ENCODE data around the gene CELSR1. TPM values are rescaled to one million over a fixed set of nuclear protein-coding genes. Genes with fewer than 3 reads are reported as not detected.

CELSR1 gene
- total RNA-seq, 1 donor from 2014 or later: 27.9 TPM

DNA sequence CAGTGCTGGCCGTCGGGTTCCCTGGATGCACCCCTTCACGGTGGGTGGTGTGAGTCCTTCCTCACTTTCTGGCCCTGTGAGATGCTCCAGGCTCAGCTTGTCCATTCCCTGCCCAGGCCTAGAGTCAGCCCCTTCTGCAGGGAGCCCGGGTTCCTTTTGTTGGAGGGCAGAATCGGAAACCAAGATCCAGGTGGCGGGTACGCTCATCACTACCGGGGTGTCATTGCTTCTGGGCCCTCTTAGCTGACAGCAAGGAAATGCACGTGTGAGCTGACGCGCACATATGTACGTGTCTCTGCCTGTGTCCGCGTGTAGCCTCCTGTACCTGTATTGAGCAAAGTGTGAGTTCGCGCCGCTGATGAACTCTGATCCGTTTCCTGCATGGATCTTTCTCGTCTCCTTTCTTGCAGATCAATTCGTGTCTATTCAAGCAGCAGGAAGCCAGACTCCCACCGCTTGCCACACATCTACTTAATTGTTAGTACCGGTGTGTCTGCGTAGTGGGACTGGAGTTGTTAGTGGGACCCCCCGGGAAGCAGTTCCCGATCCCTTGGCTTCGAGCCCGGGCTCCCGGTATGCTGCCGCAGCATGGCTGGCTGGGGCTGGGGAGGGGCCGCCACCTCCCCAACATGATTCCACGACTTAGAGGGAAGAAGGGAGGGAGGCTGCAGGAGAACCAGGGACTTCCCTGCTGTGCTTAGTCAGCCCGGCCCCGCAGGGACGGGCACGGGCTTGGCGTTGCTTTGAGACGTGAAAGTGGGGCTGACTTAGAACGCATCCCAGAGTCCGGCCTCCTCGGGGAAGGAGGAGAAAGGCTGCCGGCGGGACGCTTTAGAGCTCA, 46.9 kb upstream of the CELSR1 start:
- H3K36me3 Mint-ChIP-seq (ENCODE audit: low read depth): no peaks in the 10 kb centered on the region
- H3K27me3 Mint-ChIP-seq (ENCODE audit: low read depth): no peaks in the 10 kb centered on the region
- DNase-seq (ENCODE audit: low spot score): peak; percentile 79
- no peaks in the 10 kb centered on the region for H3K9me3 Mint-ChIP-seq (ENCODE audit: low read depth)
- peak overlapping the region; percentile 47 for H3K27ac Mint-ChIP-seq (ENCODE audit: unreplicated experiment)
- peaks cover 33% of the 10 kb centered on the region for H3K4me1 Mint-ChIP-seq (ENCODE audit: low read depth)
- H3K4me3 Mint-ChIP-seq (ENCODE audit: unreplicated experiment): peak overlapping the region; percentile 38
- TF ChIP-seq, protein P1, sequence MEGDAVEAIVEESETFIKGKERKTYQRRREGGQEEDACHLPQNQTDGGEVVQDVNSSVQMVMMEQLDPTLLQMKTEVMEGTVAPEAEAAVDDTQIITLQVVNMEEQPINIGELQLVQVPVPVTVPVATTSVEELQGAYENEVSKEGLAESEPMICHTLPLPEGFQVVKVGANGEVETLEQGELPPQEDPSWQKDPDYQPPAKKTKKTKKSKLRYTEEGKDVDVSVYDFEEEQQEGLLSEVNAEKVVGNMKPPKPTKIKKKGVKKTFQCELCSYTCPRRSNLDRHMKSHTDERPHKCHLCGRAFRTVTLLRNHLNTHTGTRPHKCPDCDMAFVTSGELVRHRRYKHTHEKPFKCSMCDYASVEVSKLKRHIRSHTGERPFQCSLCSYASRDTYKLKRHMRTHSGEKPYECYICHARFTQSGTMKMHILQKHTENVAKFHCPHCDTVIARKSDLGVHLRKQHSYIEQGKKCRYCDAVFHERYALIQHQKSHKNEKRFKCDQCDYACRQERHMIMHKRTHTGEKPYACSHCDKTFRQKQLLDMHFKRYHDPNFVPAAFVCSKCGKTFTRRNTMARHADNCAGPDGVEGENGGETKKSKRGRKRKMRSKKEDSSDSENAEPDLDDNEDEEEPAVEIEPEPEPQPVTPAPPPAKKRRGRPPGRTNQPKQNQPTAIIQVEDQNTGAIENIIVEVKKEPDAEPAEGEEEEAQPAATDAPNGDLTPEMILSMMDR (IDR thresholded peaks at IDR 0.05): no peak

DNA sequence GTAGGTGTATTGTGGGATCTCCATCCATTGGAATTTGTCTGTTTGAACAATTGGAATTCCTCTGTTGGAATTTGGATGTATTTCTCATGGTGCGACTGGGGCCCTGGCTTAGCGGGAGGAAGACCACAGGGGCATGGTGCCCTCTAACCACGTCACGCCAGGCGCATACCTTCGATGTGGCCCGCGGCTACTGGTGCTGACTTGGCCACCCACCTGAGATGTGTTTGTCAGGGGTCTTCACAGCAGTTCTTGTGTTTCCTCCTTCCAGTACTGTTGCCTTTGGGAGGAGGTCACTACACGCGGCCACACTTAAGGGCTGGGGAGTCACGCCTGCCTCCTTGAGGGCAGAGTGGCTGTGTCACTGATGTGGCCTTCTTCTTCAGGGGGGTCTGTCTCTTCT, 46.2 kb upstream of the CELSR1 start:
- Mint-ChIP-seq H3K27ac (ENCODE audit: unreplicated experiment) (no peak overlapping the region), H3K27me3 (ENCODE audit: low read depth) (no peaks in the 10 kb centered on the region), H3K4me3 (ENCODE audit: unreplicated experiment) (no peak overlapping the region), H3K36me3 (ENCODE audit: low read depth) (no peaks in the 10 kb centered on the region), H3K9me3 (ENCODE audit: low read depth) (no peaks in the 10 kb centered on the region), H3K4me1 (ENCODE audit: low read depth) (peaks cover 40% of the 10 kb centered on the region)
- DNase-seq (ENCODE audit: low spot score): peak; percentile 59
- TF ChIP-seq, protein P1 (IDR thresholded peaks at IDR 0.05): no peak

DNA sequence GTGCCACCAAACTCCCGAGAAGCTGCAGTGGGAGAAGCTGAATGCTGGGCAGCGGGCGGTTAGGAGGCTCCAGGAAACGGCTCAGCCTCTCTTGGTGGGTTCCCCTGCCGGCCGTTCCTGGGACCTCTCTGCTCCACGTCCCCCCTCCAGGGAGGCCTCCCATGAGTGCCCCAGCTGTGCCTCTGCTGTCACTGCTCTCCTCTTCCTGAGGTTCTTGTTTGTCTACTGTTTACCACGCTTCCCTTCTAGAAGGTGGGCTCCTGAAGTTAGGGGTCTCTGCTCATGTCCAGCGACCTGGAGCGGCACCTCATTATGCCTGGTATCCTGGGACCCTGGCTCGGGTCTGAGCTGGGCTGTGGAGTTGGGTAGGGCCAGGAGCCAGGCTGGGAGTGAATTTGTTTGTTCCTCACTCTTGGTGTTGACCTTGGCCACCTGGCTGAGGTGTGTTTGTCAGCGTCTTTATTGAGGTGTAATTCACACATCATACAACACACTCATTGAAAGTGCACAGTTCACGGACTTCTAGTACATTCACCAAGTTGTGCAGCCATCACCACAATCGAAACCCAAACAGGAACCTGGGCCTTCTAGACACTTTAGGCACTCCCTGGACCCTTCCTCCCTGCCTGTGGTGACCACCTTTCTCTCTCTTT, 45.0 kb upstream of the CELSR1 start:
- TF ChIP-seq, protein P1 (IDR thresholded peaks at IDR 0.05): no peak
- Mint-ChIP-seq H3K27ac (ENCODE audit: unreplicated experiment) (no peak overlapping the region), H3K9me3 (ENCODE audit: low read depth) (no peaks in the 10 kb centered on the region), H3K27me3 (ENCODE audit: low read depth) (no peaks in the 10 kb centered on the region), H3K4me3 (ENCODE audit: unreplicated experiment) (no peak overlapping the region), H3K4me1 (ENCODE audit: low read depth) (peaks cover 51% of the 10 kb centered on the region), H3K36me3 (ENCODE audit: low read depth) (no peaks in the 10 kb centered on the region)
- DNase-seq (ENCODE audit: low spot score): peak; percentile 50

DNA sequence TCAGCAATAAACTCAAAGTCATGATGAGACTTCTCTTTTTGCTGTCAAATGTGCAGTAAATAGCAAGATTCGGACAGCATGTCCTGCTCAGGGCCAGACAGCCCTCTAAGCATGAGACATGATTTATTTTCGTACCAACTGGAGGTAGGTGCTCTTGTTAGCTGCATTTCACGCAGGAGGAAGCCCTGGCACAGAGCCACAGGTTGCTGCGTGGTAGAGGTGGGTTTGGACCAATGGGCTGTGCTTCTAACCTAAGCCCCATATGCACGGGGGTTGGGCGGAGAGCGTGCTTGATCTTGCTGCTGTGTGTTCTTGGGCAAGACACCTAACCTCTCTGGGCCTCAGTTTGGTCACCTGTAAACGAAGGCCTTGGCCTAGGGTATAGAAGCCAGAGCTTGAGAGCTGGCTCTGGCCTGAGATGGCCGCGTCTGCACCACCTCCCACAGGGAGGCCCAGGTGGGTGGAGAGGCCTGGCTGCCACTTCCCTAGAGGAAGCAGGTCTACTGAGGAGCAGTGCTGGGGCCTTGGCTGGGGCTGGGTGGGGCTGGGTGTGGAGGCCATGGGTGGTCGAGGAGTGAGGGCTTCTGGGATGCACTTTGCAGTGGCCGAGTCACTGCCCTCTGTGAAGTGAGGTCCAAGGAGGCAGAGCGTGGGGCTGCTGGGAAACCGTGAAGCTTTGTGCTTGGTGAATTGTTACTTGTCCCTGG, 44.3 kb upstream of the CELSR1 start:
- DNase-seq (ENCODE audit: low spot score): peak; percentile 76
- H3K4me1 Mint-ChIP-seq (ENCODE audit: low read depth): peaks cover 45% of the 10 kb centered on the region
- H3K27ac Mint-ChIP-seq (ENCODE audit: unreplicated experiment): no peak overlapping the region
- no peaks in the 10 kb centered on the region for H3K36me3 Mint-ChIP-seq (ENCODE audit: low read depth)
- no peak overlapping the region for H3K4me3 Mint-ChIP-seq (ENCODE audit: unreplicated experiment)
- TF ChIP-seq, protein P1 (IDR thresholded peaks at IDR 0.05): no peak
- no peaks in the 10 kb centered on the region for H3K27me3 Mint-ChIP-seq (ENCODE audit: low read depth)
- H3K9me3 Mint-ChIP-seq (ENCODE audit: low read depth): no peaks in the 10 kb centered on the region

DNA sequence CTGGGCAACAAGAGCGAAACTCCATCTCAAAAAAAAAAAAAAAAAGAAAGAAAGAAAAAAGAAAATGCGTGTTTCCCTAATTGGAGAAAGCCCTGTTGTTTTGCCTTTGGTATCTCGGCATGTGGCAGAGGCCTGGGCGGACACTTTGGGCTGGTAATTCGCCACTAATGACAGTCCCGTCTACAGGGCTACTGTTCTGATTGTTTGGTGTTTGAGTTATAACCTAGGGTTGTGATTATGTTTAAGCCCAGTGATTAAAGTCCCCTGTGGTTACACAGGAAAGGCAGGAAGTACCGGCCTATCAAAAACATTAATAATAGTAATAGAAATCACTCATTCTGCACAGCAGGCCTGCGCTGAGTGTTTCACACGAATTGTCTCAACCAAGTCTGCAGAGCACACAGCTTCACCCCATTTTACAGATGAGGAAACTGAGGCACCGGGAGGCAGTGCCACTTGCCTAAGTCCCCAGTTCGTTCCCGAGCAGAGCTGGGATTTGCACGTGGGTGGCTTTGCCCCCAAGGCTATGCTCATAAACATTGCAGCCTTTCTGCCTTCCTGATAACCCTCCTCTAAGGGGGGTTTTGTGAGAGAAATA, 43.6 kb upstream of the CELSR1 start:
- TF ChIP-seq, protein P1 (IDR thresholded peaks at IDR 0.05): no peak
- Mint-ChIP-seq H3K4me1 (ENCODE audit: low read depth) (peaks cover 48% of the 10 kb centered on the region), H3K27me3 (ENCODE audit: low read depth) (no peaks in the 10 kb centered on the region), H3K36me3 (ENCODE audit: low read depth) (no peaks in the 10 kb centered on the region), H3K4me3 (ENCODE audit: unreplicated experiment) (no peak overlapping the region), H3K9me3 (ENCODE audit: low read depth) (no peaks in the 10 kb centered on the region), H3K27ac (ENCODE audit: unreplicated experiment) (no peak overlapping the region)
- peak; percentile 29 for DNase-seq (ENCODE audit: low spot score)
